PFSK-1 (cell line): ENCODE measurements around the gene P2RY13.

Experiments
- FOXP2 ChIP-seq: optimal IDR thresholded peaks from 2 replicates; pipeline ENCODE3; 2011; ENCODE audit warnings: borderline replicate concordance, control low read depth, inconsistent platforms; ENCODE audit not compliant: insufficient read depth; ENCODE audit errors: extremely low read length, extremely low read depth
- POLR2AphosphoS5 ChIP-seq: IDR thresholded peaks from 2 replicates; pipeline ENCODE4 v1.6.1; 2012; ENCODE audit warnings: low read depth, mild to moderate bottlenecking, control low read depth, low read length, moderate library complexity
- SIN3A ChIP-seq: IDR thresholded peaks from 2 replicates; pipeline ENCODE4 v1.6.1; 2012; ENCODE audit warnings: mild to moderate bottlenecking, low read length, moderate library complexity, borderline replicate concordance; ENCODE audit not compliant: insufficient read depth
- TF ChIP-seq, protein P1 (sequence below), 2 experiments: IDR thresholded peaks; 2 replicates each; pipeline versions ENCODE4 v1.6.1 to v1.8.0; 2011 to 2012; ENCODE audit warnings: low read depth in 2 of 2, low read length in 2 of 2, control low read depth in 1 of 2, inconsistent platforms in 1 of 2, mild to moderate bottlenecking in 1 of 2, moderate library complexity in 1 of 2; ENCODE audit not compliant: insufficient read depth in 1 of 2

DNA sequence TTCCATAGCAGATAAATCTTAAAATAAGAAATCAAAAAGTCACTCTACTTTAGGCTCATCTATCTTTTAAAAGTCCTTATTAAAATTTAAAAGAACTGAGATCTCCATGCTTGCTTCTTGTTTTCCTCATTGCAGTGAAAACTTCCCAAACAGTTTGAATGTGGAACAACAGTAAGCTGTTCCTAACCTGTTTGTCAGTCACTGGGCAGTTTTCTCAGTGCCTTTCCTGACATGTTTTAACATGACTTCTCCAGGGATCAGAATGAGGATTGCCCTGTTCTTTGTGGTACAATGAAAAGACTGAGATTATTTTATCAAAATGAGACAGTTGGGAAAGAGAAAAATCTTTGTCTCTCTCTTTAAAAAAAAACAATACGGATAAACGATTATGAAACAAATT is 13.5 kb downstream of the P2RY13 start:
- TF ChIP-seq POLR2AphosphoS5 (no peak), FOXP2 (no peak), SIN3A (no peak)
- TF ChIP-seq, protein P1, sequence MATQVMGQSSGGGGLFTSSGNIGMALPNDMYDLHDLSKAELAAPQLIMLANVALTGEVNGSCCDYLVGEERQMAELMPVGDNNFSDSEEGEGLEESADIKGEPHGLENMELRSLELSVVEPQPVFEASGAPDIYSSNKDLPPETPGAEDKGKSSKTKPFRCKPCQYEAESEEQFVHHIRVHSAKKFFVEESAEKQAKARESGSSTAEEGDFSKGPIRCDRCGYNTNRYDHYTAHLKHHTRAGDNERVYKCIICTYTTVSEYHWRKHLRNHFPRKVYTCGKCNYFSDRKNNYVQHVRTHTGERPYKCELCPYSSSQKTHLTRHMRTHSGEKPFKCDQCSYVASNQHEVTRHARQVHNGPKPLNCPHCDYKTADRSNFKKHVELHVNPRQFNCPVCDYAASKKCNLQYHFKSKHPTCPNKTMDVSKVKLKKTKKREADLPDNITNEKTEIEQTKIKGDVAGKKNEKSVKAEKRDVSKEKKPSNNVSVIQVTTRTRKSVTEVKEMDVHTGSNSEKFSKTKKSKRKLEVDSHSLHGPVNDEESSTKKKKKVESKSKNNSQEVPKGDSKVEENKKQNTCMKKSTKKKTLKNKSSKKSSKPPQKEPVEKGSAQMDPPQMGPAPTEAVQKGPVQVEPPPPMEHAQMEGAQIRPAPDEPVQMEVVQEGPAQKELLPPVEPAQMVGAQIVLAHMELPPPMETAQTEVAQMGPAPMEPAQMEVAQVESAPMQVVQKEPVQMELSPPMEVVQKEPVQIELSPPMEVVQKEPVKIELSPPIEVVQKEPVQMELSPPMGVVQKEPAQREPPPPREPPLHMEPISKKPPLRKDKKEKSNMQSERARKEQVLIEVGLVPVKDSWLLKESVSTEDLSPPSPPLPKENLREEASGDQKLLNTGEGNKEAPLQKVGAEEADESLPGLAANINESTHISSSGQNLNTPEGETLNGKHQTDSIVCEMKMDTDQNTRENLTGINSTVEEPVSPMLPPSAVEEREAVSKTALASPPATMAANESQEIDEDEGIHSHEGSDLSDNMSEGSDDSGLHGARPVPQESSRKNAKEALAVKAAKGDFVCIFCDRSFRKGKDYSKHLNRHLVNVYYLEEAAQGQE (IDR thresholded peaks at IDR 0.05; ENCODE audit: insufficient read depth in 1 of 2, low read depth in 2 of 2, low read length in 2 of 2), result no peak
